ENCODE data around the gene BACH2. TPM values are rescaled to one million over a fixed set of nuclear protein-coding genes. Genes with fewer than 3 reads are reported as not detected.

Gene BACH2
- total and polyA plus RNA-seq, 2 of the 8 experiments (the other 6 are each of a cell fraction or from before 2014, with no cell fraction given): 1.9 to 5.9 TPM

DNA sequence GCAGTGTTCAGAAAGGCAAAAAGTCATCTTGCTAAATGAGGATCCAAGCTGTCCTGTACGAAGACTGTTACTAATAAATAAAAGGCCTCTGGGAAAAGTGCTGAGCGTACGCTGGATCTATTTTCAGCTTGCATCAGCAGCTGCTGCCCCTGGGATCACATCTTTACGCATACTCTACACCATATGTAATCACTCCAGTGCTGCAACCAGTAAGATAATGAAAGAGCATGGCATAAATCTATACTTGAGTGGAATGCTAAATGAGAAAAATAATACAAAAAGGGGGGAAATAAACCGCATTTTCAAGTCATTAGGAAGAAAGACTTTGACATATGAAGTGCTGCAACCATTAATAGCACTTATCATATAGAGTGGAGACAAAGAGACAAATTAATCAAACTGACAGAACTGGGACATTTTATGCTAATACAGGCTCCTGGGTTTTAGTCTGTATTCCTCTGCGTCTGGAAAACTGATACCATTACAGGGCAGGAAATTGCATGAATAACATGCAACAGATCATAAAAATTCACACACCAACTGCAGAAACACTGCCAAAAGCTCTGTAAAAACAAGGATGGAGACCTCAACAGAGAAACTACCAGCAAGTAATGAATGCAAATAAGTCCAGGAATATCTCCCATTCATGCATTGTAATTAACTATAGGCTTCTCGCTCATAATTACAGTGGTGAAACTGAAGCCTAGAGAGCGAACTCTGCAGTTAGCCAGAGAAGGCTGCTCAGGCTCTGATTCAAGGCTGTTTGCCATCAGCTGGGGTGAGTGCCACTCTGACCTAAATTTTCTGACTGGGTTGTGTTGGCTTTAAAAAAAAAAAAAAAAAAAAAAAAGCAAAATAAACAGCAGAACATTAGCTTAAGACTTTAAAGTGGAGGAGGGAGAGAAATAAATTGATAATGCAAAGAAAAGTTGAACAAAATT, 318.6 kb downstream of the BACH2 start:
- Histone ChIP-seq H2BK120ac (replicated peaks; ENCODE audit: low read depth, low read length) (no peak overlapping the region), H3K4me3 (ENCODE audit: extremely low read depth in 1 of 4, insufficient read depth in 2 of 4, low read depth in 3 of 4, low read length in 4 of 4) (no peak overlapping the region)
- no peak for TF ChIP-seq CHD1 (IDR thresholded peaks at IDR 0.05; ENCODE audit: low read depth, low read length)

More for the DNA sequence above, 318.6 kb downstream of the BACH2 start:
- H3K79me2 ChIP-seq (ENCODE audit: control insufficient read depth in 1 of 2, insufficient read depth in 2 of 2, low read length in 2 of 2): no peaks in the 10 kb centered on the region
- H4K91ac ChIP-seq (replicated peaks; ENCODE audit: insufficient read length, low read length): no peak overlapping the region
- ChIA-PET POLR2A (ENCODE audit: partially characterized antibody) (no interaction called here), CTCF (ENCODE audit: partially characterized antibody) (interaction anchor here (0.9 to 1.7 kb wide), 8 partner anchors 7 to 499 kb away, joined by 3 to 7 read pairs (median 4); no protein-coding TSS in a partner anchor)
- H3K27ac ChIP-seq (ENCODE audit: low read depth, low read length): no peak overlapping the region
- H3K79me1 ChIP-seq (ENCODE audit: low read depth, low read length): no peaks in the 10 kb centered on the region
- H4K5ac ChIP-seq (ENCODE audit: insufficient read length, low read depth, low read length): no peak overlapping the region
- no peaks in the 10 kb centered on the region for H3K9me3 ChIP-seq (ENCODE audit: insufficient read depth in 2 of 2, low read depth in 1 of 2, low read length in 1 of 2)
- H3K9ac ChIP-seq (replicated peaks in 1 of 4; ENCODE audit: extremely low read depth in 1 of 4, low read depth in 3 of 4, low read length in 3 of 4): no peak overlapping the region
- no peak overlapping the region for H3K14ac ChIP-seq (ENCODE audit: insufficient read length)
- no peak overlapping the region for H2AK5ac ChIP-seq (ENCODE audit: low read depth, low read length)
- no peak overlapping the region for H2BK12ac ChIP-seq (ENCODE audit: low read depth, low read length)
- H2BK15ac ChIP-seq (ENCODE audit: low read length): no peak overlapping the region
- H3K18ac ChIP-seq (ENCODE audit: extremely low read depth, low read length): no peak overlapping the region
- no peaks in the 10 kb centered on the region for H3K27me3 ChIP-seq (replicated peaks in 1 of 4; ENCODE audit: control insufficient read depth in 3 of 4, extremely low read depth in 1 of 4, insufficient read depth in 3 of 4, low read length in 3 of 4)
- H3K4me2 ChIP-seq (ENCODE audit: insufficient read depth in 1 of 2, low read depth in 2 of 2, low read length in 2 of 2): no peak overlapping the region
- no peak overlapping the region for H3K56ac ChIP-seq (replicated peaks; ENCODE audit: insufficient read length, low read depth, low read length)
- H2BK5ac ChIP-seq (ENCODE audit: low read depth, low read length): no peak overlapping the region
- no peak overlapping the region for H3K23ac ChIP-seq (ENCODE audit: insufficient read length)
- H2BK20ac ChIP-seq (ENCODE audit: low read length): no peak overlapping the region
- H4K8ac ChIP-seq (ENCODE audit: extremely low read depth, insufficient read depth, low read length): no peak overlapping the region
- H3K4ac ChIP-seq (replicated peaks; ENCODE audit: insufficient read length, low read depth, low read length): no peak overlapping the region
- no peaks in the 10 kb centered on the region for H3K4me1 ChIP-seq (replicated peaks in 1 of 4; ENCODE audit: control insufficient read depth in 3 of 4, insufficient read depth in 4 of 4, low read length in 3 of 4)
- 91% methylated on average over 8 of the region's 8 CpGs; no CpG with 5 or more reads in 1 of the 2 experiments for WGBS, 2 experiments (ENCODE audit: extremely low coverage in 1 of 2, insufficient coverage in 1 of 2, insufficient read length in 1 of 2, insufficient replicate concordance in 2 of 2, low coverage in 1 of 2, low lambda C conversion rate in 2 of 2, missing lambda C conversion rate in 1 of 2)
- H2AFZ ChIP-seq (ENCODE audit: low read length): no peak overlapping the region
- H3K36me3 ChIP-seq (ENCODE audit: control insufficient read depth in 2 of 4, insufficient read depth in 4 of 4, low read length in 3 of 4): peaks cover 0 to 2% (median 0%) of the 10 kb centered on the region in 4 experiments; a peak in 2 of 8 replicates
- DNase-seq (ENCODE audit: low read depth in 1 of 2, low spot score in 2 of 2): no peak
- FAIRE-seq: no peak
- no peaks in the 10 kb centered on the region for H4K20me1 ChIP-seq (replicated peaks in 1 of 2; ENCODE audit: control insufficient read depth in 1 of 2, insufficient read depth in 2 of 2, low read length in 2 of 2)
- no peaks in the 10 kb centered on the region for H3K23me2 ChIP-seq (ENCODE audit: low read depth, low read length)
